K562 (cell line): ENCODE measurements around the gene CHN1. TPM values are rescaled to one million over a fixed set of nuclear protein-coding genes. Genes with fewer than 3 reads are reported as not detected.
A peak's percentile ranks its signal among the peaks of the same experiment; 100 is the strongest.

ENCODE experiments used
- ATAC-seq: fragments of 200-7000 bp; cut with Tn5 transposase; 3 replicates; pipeline ENCODE4 v1.9.1; 2020; ENCODE audit warnings: moderate library complexity
- BruUV-seq: library from RNA; stranded (reverse); fragments of 400-500 nt; replicated peaks from 2 replicates; lab custom pipeline; 2021; lab: Mats Ljungman, UMichigan
- CTCF ChIA-PET: fragments of 300-600 bp; formaldehyde crosslinking; extraction: SDS; loops from one replicate; lab custom pipeline; 2021; ENCODE audit warnings: low intra/inter-chr PET ratio; lab: Yijun Ruan, JAX
- POLR2A ChIA-PET: fragments of 300-600, 350-650 bp; sonication (Branson Sonifier 250); formaldehyde crosslinking; extraction: SDS; loops from one replicate; lab custom pipeline; 2021; ENCODE audit warnings: antibody characterized with exemption, inconsistent platforms; lab: Yijun Ruan, JAX
- DNase-seq, 4 experiments: peaks; one replicate each; pipeline versions ENCODE4 v3.0.0 to v3.0.0-alpha.2; 2011 to 2018; ENCODE audit warnings: low spot score in 3 of 4, mixed read lengths in 3 of 4; ENCODE audit errors: extremely low read depth in 1 of 4
- FAIRE-seq: peaks from 2 replicates; lab custom pipeline; 2011; peaks lifted over from hg19 to GRCh38; lab: Jason Lieb, UNC
- H2AFZ ChIP-seq: 2 replicates; pipeline ENCODE4 v1.6.0; 2011; ENCODE audit warnings: low read depth, low read length, control low read depth, inconsistent platforms
- H3K27ac ChIP-seq: fragments of 200-600 bp; 3 replicates; pipeline ENCODE4 v1.8.0; 2011; ENCODE audit warnings: low read depth, mild to moderate bottlenecking, control low read depth, inconsistent platforms, low read length, moderate library complexity, mixed read lengths; ENCODE audit errors: extremely low read depth
- H3K27me3 ChIP-seq, 2 experiments: fragments of 300-600 bp in 1 of 2; 2 replicates in 1 of 2; 3 replicates in 1 of 2; pipeline versions ENCODE4 v1.6.0 to v1.8.0; 2011; ENCODE audit warnings: inconsistent platforms in 2 of 2, low read length in 2 of 2, mild to moderate bottlenecking in 1 of 2, mixed read lengths in 1 of 2, moderate library complexity in 1 of 2; ENCODE audit not compliant: control insufficient read depth in 2 of 2, insufficient read depth in 2 of 2
- H3K36me3 ChIP-seq: fragments of 300-600 bp; 3 replicates; pipeline ENCODE4 v1.8.0; 2011; ENCODE audit warnings: mild to moderate bottlenecking, low read length, inconsistent platforms; ENCODE audit not compliant: control insufficient read depth, insufficient read depth
- H3K4me1 ChIP-seq, 2 experiments: fragments of 200-600 bp in 1 of 2; replicated peaks in 1 of 2; 2 replicates in 1 of 2; 3 replicates in 1 of 2; pipeline versions ENCODE4 v1.5.1 to v1.8.0; 2011; ENCODE audit warnings: inconsistent platforms in 2 of 2, low read length in 2 of 2, mild to moderate bottlenecking in 1 of 2, mixed read lengths in 1 of 2, moderate library complexity in 1 of 2; ENCODE audit not compliant: control insufficient read depth in 2 of 2, insufficient read depth in 2 of 2
- H3K4me2 ChIP-seq: 2 replicates; pipeline ENCODE4 v1.6.1; 2011; ENCODE audit warnings: low read length, control low read depth, inconsistent platforms, mixed read lengths; ENCODE audit not compliant: insufficient read depth
- H3K4me3 ChIP-seq: fragments of 200-600 bp; sonication (generic), shearing (Covaris generic); 2 replicates; pipeline ENCODE4 v1.5.1; 2016; ENCODE audit warnings: control low read depth, inconsistent platforms
- H3K79me2 ChIP-seq: fragments of 200-600 bp; 3 replicates; pipeline ENCODE4 v1.8.0; 2011; ENCODE audit warnings: low read length, inconsistent platforms; ENCODE audit not compliant: control insufficient read depth, insufficient read depth
- H3K9ac ChIP-seq, 2 experiments: 2 replicates each; pipeline versions ENCODE4 v1.6.0 to v1.6.1; 2011; ENCODE audit warnings: low read depth in 2 of 2, low read length in 2 of 2, control low read depth in 1 of 2, inconsistent platforms in 1 of 2, mild to moderate bottlenecking in 1 of 2, mixed read lengths in 1 of 2; ENCODE audit not compliant: insufficient read depth in 1 of 2
- H3K9me1 ChIP-seq: one replicate; pipeline ENCODE4 v1.6.0; 2011; ENCODE audit warnings: inconsistent platforms, mild to moderate bottlenecking, low read length, moderate library complexity; ENCODE audit not compliant: control insufficient read depth, insufficient read depth
- H3K9me3 ChIP-seq: replicated peaks from 2 replicates; pipeline ENCODE4 v1.5.1; 2011; ENCODE audit warnings: low read depth, low read length, inconsistent platforms; ENCODE audit not compliant: control insufficient read depth, insufficient read depth
- H4K20me1 ChIP-seq: replicated peaks from 2 replicates; pipeline ENCODE4 v1.6.1; 2011; ENCODE audit warnings: low read length, inconsistent platforms, mixed read lengths; ENCODE audit not compliant: control insufficient read depth, insufficient read depth
- CSDE1 ChIP-seq, 2 experiments: fragments of 450-650 bp; IDR thresholded peaks; 2 replicates each; pipeline ENCODE4 v1.6.1; 2016; ENCODE audit warnings: mild to moderate bottlenecking in 1 of 2
- E2F3 ChIP-seq: fragments of 250-450 bp; sonication (Bioruptor Pico); IDR thresholded peaks from 2 replicates; pipeline ENCODE4 v1.4.0; 2020; ENCODE audit warnings: mild to moderate bottlenecking
- EP300 ChIP-seq: IDR thresholded peaks from 2 replicates; pipeline ENCODE4 v1.6.1; 2012; ENCODE audit warnings: low read length, improper control_type of control experiment
- FOXA3 ChIP-seq, 2 experiments: fragments of 450-650 bp in 1 of 2; sonication (generic) in 1 of 2; formaldehyde crosslinking; IDR thresholded peaks in 1 of 2; conservative IDR thresholded peaks in 1 of 2; 2 replicates each; pipeline versions ENCODE4 v1.4.0 to v1.8.0; 2020 to 2022; ENCODE audit warnings: mild to moderate bottlenecking in 2 of 2, missing genetic modification reagents in 1 of 2
- FOXP1 ChIP-seq: sonication (generic); formaldehyde crosslinking; IDR thresholded peaks from 2 replicates; pipeline ENCODE4 v1.8.0; 2022; ENCODE audit warnings: mild to moderate bottlenecking, missing genetic modification reagents
- KDM1A ChIP-seq, 2 experiments: fragments of 450-650 bp; IDR thresholded peaks; 2 replicates each; pipeline ENCODE4 v1.6.1; 2016; ENCODE audit warnings: mild to moderate bottlenecking in 2 of 2
- RBM25 ChIP-seq: fragments of 200-400 bp; formaldehyde crosslinking; IDR thresholded peaks from 2 replicates; pipeline ENCODE4 v1.6.1; 2018; ENCODE audit warnings: low read length, low read depth, moderate library complexity; ENCODE audit not compliant: severe bottlenecking
- SAFB2 ChIP-seq: fragments of 200-400 bp; formaldehyde crosslinking; IDR thresholded peaks from 2 replicates; pipeline ENCODE4 v1.6.1; 2018; ENCODE audit warnings: borderline replicate concordance, low read length, low read depth, moderate library complexity; ENCODE audit not compliant: severe bottlenecking
- SIN3B ChIP-seq: fragments of 450-650 bp; IDR thresholded peaks from 2 replicates; pipeline ENCODE4 v1.6.1; 2017; ENCODE audit warnings: low read depth, mild to moderate bottlenecking, moderate library complexity
- SIRT6 ChIP-seq: IDR thresholded peaks from one replicate; pipeline ENCODE4 v1.6.1; 2012; ENCODE audit warnings: low read depth, mild to moderate bottlenecking, control low read depth, inconsistent platforms, low read length, moderate library complexity
- SRSF7 ChIP-seq: fragments of 200-400 bp; formaldehyde crosslinking; optimal IDR thresholded peaks from 2 replicates; pipeline ENCODE3; 2017; ENCODE audit warnings: mild to moderate bottlenecking, low read depth, low read length
- ZNF436 ChIP-seq: fragments of 250-450, 450-650 bp; sonication (Bioruptor Pico); formaldehyde crosslinking; IDR thresholded peaks from 2 replicates; pipeline ENCODE4 v1.7.0; 2020; ENCODE audit warnings: mild to moderate bottlenecking
- WGBS: fragments of 100-300 bp; shearing (Covaris generic); methylation state at CpG from one replicate; pipeline ENCODE4 v1.1.6; 2016; ENCODE audit warnings: low coverage, mixed read lengths; ENCODE audit not compliant: insufficient coverage; ENCODE audit errors: missing lambda C conversion rate; 5-methylcytosine and 5-hydroxymethylcytosine counted together
- in situ Hi-C: fragments of 300-500 bp; cut with MboI; formaldehyde crosslinking; loops from 4 replicates; pipeline ENCODE4 v1.15.0; 2018; ENCODE audit warnings: inconsistent platforms, mixed read lengths
- intact Hi-C: fragments of 100-400 bp; cut with micrococcal nuclease; formaldehyde crosslinking; loops from 2 replicates; pipeline ENCODE4 v1.14.2; 2022
- polyA plus RNA-seq, 8 experiments: library from polyadenylated mRNA; depleted of rRNA in 4 of 8; stranded (reverse) in 5 of 8; unstranded in 3 of 8; fragments of >200 nt; fragmentation: Nextera tagmentation in 2 of 8; fragmentation: Illumina TruSeq in 1 of 8; extraction: Ambion mirVana in 2 of 8; extraction: Trizol in 1 of 8; gene quantifications; 2 replicates each; pipeline versions ENCODE4 v1.2.1 to v1.2.3, GENCODE V29; 2011 to 2014; ENCODE audit warnings: inconsistent platforms in 1 of 8, missing spikeins in 1 of 8
- total RNA-seq, 7 experiments: library from RNA; depleted of rRNA in 6 of 7; stranded (reverse); fragments of >200 nt in 6 of 7; fragmentation: Illumina TruSeq in 2 of 7; extraction: Trizol in 2 of 7; gene quantifications; 2 replicates each; pipeline versions ENCODE4 v1.2.1 to v1.2.3, GENCODE V29; 2011 to 2021; ENCODE audit warnings: low replicate concordance in 1 of 7
- TF ChIP-seq, protein P1 (sequence below): fragments of 250-450 bp; sonication (Bioruptor Pico); IDR thresholded peaks from 2 replicates; pipeline ENCODE4 v1.4.0; 2020; ENCODE audit warnings: mild to moderate bottlenecking

Gene CHN1
- total and polyA plus RNA-seq, 9 of the 15 experiments (the other 6 are each of a cell fraction or from before 2014, with no cell fraction given) = 0.17 to 2.0 (median 0.87) TPM

DNA sequence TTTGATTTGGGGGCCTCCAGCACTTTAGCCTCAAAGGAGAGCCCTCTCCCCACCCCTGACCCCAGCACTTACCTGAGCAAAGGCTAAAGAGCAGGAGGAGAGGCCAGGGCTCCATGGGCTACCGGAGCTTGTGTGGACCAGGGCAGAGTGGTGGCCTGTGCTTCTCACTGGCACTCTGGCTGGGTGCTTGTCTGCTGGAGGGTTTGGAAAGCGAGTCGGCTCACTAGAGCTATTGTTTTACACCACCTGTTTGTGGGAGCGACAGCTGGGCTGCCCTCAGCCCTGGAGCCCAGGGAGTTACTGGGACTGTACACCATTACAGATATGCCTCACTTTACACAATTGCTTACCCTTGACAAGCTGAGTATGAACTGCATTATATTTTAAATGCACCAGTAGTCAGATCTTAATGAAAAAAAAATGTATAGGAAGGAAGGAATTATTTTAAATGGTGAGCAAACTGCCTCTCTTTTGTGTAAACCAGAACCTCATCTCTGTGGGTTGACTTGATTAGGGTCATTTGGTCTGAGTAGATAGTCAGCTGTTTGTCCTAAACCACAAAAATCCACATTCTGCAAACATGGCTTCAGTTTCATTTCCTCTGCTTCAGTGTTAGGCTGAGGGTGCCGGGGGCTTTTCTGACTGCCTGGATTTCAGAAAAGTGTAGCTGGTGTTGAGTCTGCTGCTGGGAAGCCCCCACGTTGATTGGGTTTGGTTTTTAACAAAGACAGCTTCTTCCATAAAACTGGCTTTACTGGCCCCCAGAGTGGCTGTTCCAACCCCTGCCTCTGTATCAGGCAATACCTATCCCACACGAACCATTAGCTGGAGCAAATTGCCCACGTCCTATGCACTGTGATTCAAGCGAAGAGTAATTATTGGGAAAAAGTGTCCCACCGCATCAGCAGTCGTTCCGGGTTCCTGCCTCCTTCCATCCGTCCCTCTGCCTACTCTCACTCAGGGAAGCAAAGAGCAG is 240.6 kb downstream of the CHN1 start, which contains the start of gene CHRNA1:
Gene CHRNA1 (minus strand): TSS at position 193 of the 976 bp plus-strand sequence. CDS start 78 bp downstream, at position 115.
- no peak for TF ChIP-seq ZNF436 (CRISPR knock-in tag)
- TF ChIP-seq FOXA3 (CRISPR knock-in tag; conservative IDR thresholded peaks at IDR 0.05 in 1 of 2, IDR thresholded peaks at IDR 0.05 in 1 of 2) = peak in 1 of 2 experiments; percentile 39; a peak in 1 of 4 replicates
- CTCF ChIA-PET = no interaction called here
- H3K9me1 ChIP-seq = no peaks in the 10 kb centered on the region
- intact Hi-C loops (no loop called here), in situ Hi-C loops (no loop called here)
- POLR2A ChIA-PET = interaction anchor here (0.8 to 1.2 kb wide), 3 partner anchors 10 to 403 kb away, joined by 3 to 4 read pairs (median 3); no protein-coding TSS in a partner anchor
- no peak within 1 kb of the TSS for H3K4me2 ChIP-seq
- no peak for DNase-seq
- H3K36me3 ChIP-seq = no peaks in the 10 kb centered on the region
- no peaks in the 10 kb centered on the region for H3K4me1 ChIP-seq
- H3K27me3 ChIP-seq = peaks cover 0 to 23% of the 10 kb centered on the region in 2 experiments; a peak in 2 of 5 replicates
- no peak within 1 kb of the TSS for H3K27ac ChIP-seq
- BruUV-seq = no TSS peak
- H2AFZ ChIP-seq = no peak within 1 kb of the TSS
- no peaks in the 10 kb centered on the region for H3K79me2 ChIP-seq
- H3K9me3 ChIP-seq = no peaks in the 10 kb centered on the region
- H3K4me3 ChIP-seq = no peak within 1 kb of the TSS
- no peak within 1 kb of the TSS for H3K9ac ChIP-seq
- no peak for FAIRE-seq
- under 1% methylated on average over 13 of the region's 13 CpGs for WGBS
- H4K20me1 ChIP-seq = no peaks in the 10 kb centered on the region
- no peak for ATAC-seq

DNA sequence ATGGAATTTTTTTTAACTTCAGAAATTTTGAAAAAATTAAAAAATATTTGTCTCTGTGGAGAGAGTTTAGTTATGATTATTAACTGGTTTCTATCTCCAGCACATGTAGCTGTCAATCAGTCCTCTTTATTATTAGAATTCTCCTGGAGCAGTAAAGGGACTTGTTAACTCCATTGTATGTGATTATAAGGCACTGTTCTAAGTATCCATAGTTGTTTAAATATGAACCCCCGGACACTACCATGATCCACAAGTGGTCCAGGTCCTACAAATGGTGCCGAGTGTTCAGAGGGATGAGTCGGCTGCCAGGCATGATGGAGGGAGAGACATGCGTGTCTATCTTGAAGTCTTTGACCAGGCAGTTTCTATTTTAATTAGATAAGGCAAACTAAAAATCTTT is 241.4 kb downstream of the CHN1 start:
- Histone ChIP-seq H3K9me1 (no peaks in the 10 kb centered on the region), H4K20me1 (no peaks in the 10 kb centered on the region), H3K9me3 (no peaks in the 10 kb centered on the region), H3K27me3 (peaks cover 5 to 31% of the 10 kb centered on the region in 2 experiments; a peak in 2 of 5 replicates), H3K27ac (no peak overlapping the region), H3K79me2 (no peaks in the 10 kb centered on the region), H3K4me1 (no peaks in the 10 kb centered on the region), H2AFZ (no peak overlapping the region), H3K9ac (no peak overlapping the region), H3K36me3 (no peaks in the 10 kb centered on the region), H3K4me2 (no peak overlapping the region), H3K4me3 (no peak overlapping the region)
- no peak for DNase-seq
- intact Hi-C loops (no loop called here), in situ Hi-C loops (no loop called here)
- 1% methylated on average over 4 of the region's 4 CpGs for WGBS
- ChIA-PET POLR2A (interaction anchor here (0.8 kb wide), 1 partner anchor 7 kb away, joined by 5 read pairs; no protein-coding TSS in a partner anchor), CTCF (no interaction called here)
- no peak for FAIRE-seq
- ATAC-seq = no peak
- no TSS peak for BruUV-seq
- TF ChIP-seq FOXP1 (CRISPR knock-in tag) = no peak
- no peak for TF ChIP-seq KDM1A (IDR thresholded peaks at IDR 0.05)
- TF ChIP-seq SAFB2 = no peak
- TF ChIP-seq EP300 = no peak
- no peak for TF ChIP-seq SRSF7
- no peak for TF ChIP-seq CSDE1 (IDR thresholded peaks at IDR 0.05)
- TF ChIP-seq RBM25 = no peak
- TF ChIP-seq E2F3 = no peak
- no peak for TF ChIP-seq SIRT6
- TF ChIP-seq, protein P1, sequence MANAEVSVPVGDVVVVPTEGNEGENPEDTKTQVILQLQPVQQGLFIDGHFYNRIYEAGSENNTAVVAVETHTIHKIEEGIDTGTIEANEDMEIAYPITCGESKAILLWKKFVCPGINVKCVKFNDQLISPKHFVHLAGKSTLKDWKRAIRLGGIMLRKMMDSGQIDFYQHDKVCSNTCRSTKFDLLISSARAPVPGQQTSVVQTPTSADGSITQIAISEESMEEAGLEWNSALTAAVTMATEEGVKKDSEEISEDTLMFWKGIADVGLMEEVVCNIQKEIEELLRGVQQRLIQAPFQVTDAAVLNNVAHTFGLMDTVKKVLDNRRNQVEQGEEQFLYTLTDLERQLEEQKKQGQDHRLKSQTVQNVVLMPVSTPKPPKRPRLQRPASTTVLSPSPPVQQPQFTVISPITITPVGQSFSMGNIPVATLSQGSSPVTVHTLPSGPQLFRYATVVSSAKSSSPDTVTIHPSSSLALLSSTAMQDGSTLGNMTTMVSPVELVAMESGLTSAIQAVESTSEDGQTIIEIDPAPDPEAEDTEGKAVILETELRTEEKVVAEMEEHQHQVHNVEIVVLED (CRISPR knock-in tag) = no peak
- TF ChIP-seq SIN3B = no peak
